Kidney capillary endothelial cell (primary cell): Measurements from ENCODE around the gene NRAP.

ENCODE experiments used
- DNase-seq: peaks from one replicate; pipeline ENCODE4 v3.0.0-alpha.2; 2018; ENCODE audit warnings: low spot score

NRAP gene

GRCh38 chr10:113631684-113632367 is 32.0 kb downstream of the NRAP start:
- no peak for DNase-seq

- no peak for DNase-seq
Measured at GRCh38 chr10:113630929-113631533, 32.8 kb downstream of the NRAP start.

GRCh38 chr10:113628607-113629153 is 35.2 kb downstream of the NRAP start:
- no peak for DNase-seq

GRCh38 chr10:113627836-113628235 is 36.0 kb downstream of the NRAP start:
- no peak for DNase-seq

- no peak for DNase-seq
Measured at GRCh38 chr10:113626809-113627355, 37.0 kb downstream of the NRAP start.

- no peak for DNase-seq
Measured at GRCh38 chr10:113625461-113626186, 38.2 kb downstream of the NRAP start.

- no peak for DNase-seq
Measured at GRCh38 chr10:113622831-113623230, 41.0 kb downstream of the NRAP start.

- DNase-seq = no peak
Measured at GRCh38 chr10:113621799-113622198, 42.0 kb downstream of the NRAP start.

GRCh38 chr10:113620936-113621335 is 42.9 kb downstream of the NRAP start:
- no peak for DNase-seq

- no peak for DNase-seq
Measured at GRCh38 chr10:113620511-113620910, 43.3 kb downstream of the NRAP start.

- DNase-seq = no peak
Measured at GRCh38 chr10:113619401-113619800, 44.4 kb downstream of the NRAP start.

GRCh38 chr10:113618338-113618737 is 45.5 kb downstream of the NRAP start:
- DNase-seq = no peak

- DNase-seq = no peak
Measured at GRCh38 chr10:113617086-113617485, 46.8 kb downstream of the NRAP start.

GRCh38 chr10:113616244-113617074 is 47.4 kb downstream of the NRAP start:
- DNase-seq = peak; percentile 34

GRCh38 chr10:113613977-113614690 is 49.7 kb downstream of the NRAP start:
- DNase-seq = no peak

GRCh38 chr10:113613427-113613826 is 50.4 kb downstream of the NRAP start:
- DNase-seq = no peak

GRCh38 chr10:113612154-113612553 is 51.7 kb downstream of the NRAP start:
- no peak for DNase-seq

GRCh38 chr10:113610631-113611601 is 52.9 kb downstream of the NRAP start:
- DNase-seq = no peak

- peak; percentile 59 for DNase-seq
Measured at GRCh38 chr10:113609704-113610108, 54.1 kb downstream of the NRAP start.
